NCI-H2107 treated with DMSO at 0.1 percent for 48 hours (cell line): ENCODE data around the gene KRTAP13-4.

Experiments used
- DNase-seq: peaks from one replicate; lab custom pipeline; 2025; ENCODE audit not compliant: unreplicated experiment; lab: John Stamatoyannopoulos, UW

The KRTAP13-4 gene, protein sequence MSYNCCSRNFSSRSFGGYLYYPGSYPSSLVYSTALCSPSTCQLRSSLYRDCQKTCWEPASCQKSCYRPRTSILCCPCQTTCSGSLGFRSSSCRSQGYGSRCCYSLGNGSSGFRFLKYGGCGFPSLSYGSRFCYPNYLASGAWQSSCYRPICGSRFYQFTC

DNA sequence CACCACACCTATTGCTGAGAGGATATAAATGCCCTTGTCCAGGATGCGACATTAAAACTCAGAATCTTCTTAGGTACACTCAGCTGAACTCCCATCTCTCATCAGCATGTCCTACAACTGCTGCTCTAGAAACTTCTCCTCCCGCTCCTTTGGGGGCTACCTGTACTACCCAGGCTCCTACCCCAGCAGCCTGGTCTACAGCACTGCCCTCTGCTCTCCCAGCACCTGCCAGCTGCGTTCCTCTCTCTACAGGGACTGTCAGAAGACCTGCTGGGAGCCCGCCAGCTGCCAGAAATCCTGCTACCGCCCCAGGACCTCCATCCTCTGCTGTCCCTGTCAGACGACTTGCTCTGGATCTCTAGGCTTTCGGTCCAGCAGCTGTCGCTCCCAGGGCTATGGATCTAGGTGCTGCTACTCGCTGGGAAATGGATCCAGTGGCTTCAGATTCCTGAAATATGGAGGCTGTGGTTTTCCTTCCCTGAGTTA lies at the start of gene KRTAP13-4:
TSS of gene KRTAP13-4 (plus strand) at position 51 of the 486 bp plus-strand sequence. CDS start at position 107, 56 bp downstream.
- DNase-seq, result no peak

DNA sequence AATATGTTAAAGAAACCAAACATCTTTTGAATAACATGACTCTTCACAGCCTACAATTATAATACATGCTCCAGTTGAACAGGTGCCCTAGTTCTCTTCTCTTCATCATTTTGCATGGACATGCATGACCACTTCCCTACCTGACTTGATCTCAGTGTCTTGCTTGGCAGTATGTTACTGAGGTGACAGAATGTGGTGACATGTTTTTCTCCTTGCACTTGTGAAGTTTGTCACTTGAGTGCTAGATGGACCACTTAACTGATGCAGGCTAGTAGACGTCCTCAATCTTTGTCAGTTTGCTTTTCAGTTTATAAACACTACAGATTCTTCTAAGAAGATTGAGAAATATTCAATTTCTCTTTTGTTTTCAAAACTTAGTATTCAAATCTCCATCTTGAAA lies 47.8 kb upstream of the KRTAP13-4 start:
- DNase-seq, result no peak

DNA sequence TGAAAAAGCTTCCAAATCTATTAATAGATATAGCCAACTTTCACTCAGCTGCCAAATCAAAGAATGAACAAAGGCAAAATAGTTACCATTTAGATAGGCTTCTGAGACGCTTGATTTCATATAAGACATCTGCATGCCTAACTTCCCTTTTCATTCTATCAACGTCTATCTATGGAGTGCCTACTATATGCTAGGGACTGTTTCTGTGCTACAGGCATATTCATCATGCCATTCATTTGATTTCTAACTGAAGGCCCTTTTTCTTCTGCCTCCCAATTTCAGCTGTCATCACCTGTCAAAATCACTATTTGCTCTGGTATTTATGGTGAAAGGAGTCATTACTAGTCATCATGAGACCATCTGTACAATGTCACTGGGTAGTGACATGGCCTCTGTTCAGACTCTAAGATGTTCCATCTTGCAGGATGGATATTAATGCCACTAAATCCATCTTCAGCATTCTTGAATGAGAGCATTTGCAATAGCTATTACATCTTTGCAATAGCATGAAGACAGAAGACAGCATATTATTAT lies 38.5 kb upstream of the KRTAP13-4 start:
- DNase-seq, result no peak

DNA sequence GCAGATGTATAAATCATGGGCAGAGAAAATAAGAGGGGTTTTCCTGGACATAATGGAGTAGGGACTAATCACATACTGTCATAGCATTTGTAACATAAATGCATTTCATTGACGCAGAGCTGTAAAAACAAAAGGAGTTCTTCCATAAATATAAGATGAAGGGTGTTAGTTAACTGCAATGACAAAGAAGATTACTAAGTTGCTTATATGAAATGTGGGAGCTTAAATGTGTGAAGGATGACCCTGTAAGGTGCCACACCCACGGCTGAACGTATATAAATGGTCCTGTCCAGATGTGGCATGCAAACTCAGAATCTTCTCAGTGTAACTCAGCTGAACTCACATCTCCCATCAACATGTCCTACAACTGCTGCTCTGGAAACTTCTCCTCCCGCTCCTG lies 34.3 kb upstream of the KRTAP13-4 start, which contains the start of gene KRTAP13-1:
TSS of gene KRTAP13-1 (plus strand) at position 301 of the 400 bp plus-strand sequence. CDS start at position 357, 56 bp downstream.
- DNase-seq, result no peak

DNA sequence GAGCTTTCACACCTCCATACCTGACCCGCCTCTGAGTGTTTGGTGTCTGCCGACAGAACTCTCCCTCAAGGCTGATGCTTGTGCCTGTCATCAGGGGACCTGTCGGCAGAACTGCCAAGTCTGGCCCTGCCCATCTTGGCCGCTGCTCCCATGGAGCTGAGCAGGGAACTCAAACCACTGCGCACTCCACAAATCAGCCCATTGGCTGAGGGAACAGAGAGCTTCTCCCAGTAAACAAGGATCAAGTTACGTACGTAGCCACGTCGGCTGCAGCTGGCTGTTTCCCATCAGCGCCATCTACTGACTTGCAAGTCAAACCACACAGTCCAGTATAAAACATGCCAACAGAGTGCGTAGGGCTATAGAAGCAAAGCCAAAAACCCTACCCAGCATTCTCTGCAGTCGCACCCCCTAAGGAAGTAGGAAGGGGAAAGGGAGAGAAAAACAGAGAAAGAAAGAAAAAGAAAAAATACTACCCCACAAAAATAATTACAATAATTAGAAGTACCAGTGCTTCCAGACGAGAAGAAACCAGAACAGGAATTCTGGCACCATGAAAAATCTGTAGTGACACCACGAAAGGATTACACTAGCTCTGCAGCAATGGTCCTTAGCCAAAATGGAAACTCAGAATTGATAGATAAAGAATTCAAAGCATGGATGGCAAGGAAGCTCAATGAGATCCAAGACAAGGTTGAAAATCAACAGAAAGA lies 21.1 kb upstream of the KRTAP13-4 start:
- DNase-seq, result peak; percentile 93

DNA sequence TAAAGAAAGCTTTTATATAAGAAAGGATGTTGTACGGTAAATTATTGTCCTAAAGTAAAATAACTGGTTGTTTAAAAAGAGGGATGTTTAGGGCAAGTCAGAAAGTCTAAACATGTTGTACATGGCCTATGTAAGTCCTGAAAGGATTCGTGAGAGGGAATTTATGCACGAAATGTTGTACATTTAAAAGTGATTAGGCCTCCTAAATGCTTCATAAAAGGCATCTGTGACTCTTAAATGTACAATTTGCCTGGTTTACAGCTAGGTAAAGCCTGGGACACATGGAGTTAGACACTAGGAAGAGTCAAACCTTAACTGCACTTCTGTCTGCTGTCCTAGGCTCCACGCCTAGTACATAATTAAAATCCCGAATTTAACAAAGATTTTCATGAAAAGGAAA lies 14.0 kb upstream of the KRTAP13-4 start:
- DNase-seq, result no peak

DNA sequence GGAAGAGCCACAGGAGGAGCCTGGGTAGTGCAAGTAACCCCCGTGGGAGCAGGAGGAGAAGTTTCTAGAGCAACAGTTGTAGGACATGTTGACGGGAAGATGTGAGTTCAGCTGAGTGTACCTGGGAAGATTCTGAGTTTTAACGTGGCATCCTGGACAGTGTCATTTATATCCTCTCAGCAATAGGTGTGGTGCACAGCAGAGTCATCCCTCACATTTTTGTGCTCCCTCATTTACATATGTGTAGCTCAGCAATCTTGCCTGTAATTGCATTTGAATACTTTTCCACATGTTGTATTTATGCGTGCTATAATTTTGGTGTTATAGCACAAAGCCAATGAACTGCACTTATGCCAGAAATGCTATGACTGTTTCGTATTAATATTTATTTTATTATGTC lies 4.2 kb upstream of the KRTAP13-4 start, which contains the start of gene KRTAP13-3:
TSS of gene KRTAP13-3 (minus strand) at position 101 of the 400 bp plus-strand sequence. CDS start at position 87, 14 bp downstream.
- DNase-seq, result no peak

DNA sequence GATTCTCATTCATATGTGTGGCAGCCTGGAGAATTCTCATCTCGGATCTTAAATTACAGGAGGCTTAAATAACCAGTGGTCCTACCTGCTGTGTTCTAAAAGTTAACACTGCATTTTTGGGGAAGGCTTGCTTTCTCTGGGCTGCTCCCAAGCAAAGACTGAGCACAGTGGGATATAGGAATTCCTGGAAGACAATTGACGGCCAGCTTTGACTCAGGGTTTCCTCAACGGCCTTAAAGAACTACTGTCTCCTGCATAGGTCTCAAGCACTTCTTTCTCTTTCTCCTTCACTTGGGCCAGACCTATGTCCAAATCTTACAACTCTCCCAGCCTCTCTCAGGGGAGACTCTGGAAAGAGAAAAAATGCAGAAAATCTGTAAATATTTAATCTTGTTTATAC lies 3.3 kb upstream of the KRTAP13-4 start:
- DNase-seq, result no peak

DNA sequence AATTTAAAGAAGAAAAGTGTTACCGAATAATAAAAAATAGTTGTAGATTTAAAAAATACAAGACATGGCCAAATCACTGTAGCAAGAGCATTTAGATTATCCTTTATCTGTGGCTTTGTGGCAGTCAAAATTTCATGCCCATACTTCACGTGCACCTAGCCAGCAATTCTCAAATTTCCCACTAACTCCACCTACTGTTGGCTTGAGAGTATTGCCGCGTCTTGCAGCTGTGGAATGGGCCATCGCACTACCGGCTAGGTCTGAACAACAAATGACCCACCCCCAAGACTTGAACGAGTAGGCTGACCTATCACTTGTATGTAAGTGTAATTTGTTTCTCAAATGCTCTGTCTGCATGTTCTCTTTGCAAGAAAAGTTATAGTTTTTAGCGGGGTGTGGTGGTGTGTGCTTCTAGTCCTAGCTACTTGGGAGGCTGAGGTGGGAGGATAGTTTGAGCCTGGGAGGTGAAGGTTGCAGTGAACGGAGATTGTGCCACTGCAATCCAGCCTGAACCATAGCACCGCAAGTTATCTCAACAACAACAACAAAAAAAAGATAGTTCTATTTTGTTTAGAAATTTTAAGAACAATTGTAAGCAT lies 4.1 kb downstream of the KRTAP13-4 start:
- peak; percentile 34 for DNase-seq

DNA sequence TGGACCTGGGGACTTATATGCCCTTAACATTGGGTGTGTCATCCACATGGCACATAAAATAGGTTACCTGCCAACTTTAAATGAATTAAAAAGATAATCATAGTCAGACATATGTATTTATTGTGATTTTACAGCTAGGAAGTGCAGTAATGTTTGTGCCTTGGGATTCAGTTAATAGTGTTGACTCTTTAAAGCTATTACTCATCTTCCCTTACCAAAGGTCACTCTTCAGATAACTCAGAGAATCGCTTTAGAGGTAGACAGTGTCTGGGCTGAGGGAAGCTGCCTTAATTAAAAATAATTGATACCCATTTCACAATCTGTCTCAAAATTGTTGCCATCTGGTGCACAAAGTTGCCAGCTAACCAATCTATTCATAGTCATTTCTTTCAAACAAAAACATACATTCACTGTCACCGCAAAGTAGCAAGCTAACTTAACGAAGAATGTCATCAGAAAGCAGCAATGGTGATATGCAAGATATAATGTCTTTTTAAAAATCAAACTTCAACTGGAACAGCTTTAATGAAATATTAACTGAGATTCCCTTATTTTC lies 7.1 kb downstream of the KRTAP13-4 start:
- DNase-seq, result no peak

DNA sequence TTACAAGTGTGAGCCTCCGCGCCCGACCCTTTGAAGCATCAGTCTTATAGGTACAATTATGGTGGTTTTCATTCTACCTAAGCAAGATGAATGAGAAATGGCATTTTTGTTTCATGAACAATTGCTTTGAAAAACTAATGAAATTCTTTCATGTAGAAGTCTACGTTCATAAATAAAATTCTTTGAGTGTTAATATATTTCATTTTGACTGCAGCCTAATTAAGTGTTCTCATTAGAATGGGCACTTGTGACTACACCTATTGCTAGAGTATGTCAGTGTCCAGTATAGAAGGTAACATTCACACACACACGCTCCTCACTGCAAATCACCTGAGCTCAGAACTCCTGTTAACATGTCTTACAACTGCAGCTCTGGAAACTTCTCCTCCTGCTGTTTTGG lies 10.0 kb downstream of the KRTAP13-4 start, which contains the start of gene KRTAP15-1:
TSS of gene KRTAP15-1 (plus strand) at position 301 of the 400 bp plus-strand sequence. CDS start at position 354, 53 bp downstream.
- DNase-seq, result no peak

DNA sequence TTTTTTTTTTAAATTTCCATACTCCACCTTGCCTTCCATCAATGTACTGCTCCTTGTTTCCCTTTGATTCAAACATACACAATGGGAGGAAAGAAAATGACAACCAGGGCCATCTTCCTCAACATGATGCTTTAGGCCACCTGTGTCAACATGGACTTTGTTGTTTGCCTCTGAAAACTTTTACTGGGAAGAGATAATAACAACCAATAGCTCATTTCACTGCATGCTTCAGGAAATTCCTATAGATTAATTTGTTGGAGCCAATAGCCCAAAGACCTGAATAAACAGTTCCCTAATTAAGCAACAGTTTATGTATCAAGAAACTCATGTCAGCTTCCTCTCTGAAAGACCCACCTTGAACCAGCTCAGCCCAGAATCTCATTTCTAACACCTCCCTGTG lies 13.2 kb downstream of the KRTAP13-4 start:
- DNase-seq, result no peak

DNA sequence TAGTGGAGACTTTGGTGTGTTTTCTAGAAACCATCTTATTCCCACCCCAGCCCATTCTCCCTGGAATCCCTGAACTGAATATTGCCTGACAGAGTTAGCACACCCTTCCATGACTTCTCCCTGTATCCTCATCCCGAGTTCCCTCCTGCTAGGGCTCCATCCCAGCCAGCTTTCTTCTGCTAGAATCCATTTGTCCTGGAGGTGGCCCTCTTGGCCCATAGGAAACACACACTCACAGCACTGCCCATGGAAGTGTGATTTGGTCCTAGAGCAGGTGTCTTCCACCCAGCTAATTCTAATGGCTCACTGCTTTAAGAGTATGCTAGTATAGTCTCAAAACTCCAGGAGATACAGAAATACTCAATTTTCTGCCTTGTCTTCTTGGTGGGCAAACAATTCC lies 14.2 kb downstream of the KRTAP13-4 start:
- DNase-seq, result no peak

DNA sequence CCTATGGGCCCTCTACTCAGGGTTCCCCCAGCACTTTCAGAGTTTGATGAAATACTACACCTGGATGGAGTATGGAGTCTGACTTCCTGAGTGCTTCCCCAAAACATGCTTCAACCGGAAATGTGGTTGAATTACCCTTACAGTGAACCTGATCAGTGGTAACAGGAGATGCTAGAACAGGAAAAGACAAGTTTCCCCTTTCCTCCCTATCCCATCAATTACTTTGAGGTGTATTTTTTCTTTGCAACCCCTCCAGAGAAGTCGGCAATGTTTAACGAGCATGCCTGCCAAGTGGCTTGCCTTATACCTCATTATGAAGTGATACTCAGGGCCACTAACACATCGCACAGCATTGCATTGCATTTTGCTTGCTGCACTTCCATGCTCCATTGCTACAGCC lies 17.0 kb downstream of the KRTAP13-4 start:
- DNase-seq, result no peak

DNA sequence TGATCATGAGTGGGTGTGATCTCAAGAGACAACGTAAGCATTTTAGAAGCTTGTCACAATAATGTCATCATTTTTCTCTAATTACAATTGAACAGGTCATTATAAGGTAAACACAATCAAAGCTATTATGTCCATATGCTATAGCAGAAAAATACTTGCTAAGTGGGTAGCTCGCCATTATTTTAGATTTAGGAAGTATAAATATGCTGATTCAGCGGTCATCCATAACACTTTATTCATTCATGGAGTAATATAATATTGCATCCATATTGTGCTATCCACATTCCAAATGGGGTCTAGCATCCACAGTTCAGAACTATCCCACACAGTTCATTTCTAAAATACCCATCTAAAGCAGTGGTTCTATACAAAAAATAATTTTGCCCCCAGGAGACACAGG lies 18.5 kb downstream of the KRTAP13-4 start:
- no peak for DNase-seq

DNA sequence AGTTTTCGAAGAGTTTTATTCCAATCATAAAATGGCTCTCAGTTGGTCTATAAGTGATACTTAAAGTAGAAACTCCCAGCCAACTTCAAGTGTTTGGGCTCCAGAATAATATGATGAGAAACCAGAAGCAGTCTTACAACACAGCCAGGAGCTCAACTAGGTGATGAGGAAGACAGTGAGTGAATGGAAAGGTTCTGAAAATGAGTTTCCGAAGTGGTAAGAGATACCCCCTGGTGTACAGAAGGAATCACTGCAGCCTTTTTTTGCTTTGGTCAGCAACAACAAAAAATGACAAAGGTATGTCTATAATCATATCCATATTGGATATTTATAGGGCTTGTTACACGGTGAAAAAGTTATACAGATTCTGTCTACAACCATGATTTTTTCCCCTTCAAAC lies 33.7 kb downstream of the KRTAP13-4 start:
- DNase-seq, result no peak

DNA sequence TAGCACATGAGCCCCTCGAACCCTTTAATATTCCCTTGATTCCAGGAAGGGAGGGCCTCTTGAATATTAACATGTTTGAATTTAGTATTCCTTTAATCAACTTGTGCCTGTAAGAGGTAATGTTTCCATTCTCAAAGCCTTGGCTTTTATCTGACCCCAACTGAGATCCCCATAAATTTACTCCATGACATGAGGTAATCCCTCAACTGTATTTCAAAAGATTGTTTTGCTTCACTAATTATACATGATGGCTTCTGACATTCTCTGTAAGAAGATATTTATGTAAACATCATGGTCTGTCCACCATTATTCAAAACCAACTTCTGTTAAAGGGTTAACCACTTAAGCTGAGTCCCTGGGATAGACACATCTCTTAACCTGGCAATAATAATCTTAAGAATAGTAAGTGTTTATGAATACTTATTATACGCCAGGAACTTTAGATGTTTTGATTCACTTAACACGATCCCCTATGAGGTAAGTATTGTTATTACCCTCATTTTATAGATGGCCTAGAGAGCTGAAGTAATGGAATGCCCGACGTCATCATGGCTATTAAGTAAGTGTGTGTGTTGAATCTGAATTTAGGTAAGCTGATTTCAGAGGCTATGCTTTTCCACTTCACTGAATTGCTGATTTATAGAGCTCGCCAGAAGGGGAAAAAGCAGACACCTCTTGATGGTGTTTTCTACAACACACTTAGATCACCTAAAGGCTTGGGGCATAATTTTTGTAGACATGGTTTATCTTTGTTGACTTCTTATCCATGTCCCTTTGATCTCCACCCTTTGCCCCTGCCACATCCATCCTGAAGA lies 39.1 kb downstream of the KRTAP13-4 start:
- no peak for DNase-seq

DNA sequence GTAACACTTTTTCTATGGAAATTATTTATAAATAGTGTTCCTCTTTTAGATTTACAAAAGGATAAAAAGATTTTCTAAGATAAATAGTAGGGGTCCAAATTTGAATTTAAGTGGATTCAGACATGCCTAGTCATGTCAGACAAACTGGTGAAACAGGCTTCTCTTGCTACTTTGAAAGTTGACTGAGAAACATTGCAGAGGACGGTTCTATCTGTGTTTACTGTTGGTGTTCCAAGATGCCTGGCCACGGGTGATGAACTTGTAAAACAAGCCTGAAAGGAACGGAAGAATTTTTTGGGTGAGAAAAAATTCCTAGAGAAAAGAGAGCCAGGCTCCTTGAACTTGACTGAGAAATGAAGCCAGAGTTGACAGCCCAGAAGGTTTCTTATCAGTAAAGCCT lies 48.0 kb downstream of the KRTAP13-4 start:
- DNase-seq, result no peak

DNA sequence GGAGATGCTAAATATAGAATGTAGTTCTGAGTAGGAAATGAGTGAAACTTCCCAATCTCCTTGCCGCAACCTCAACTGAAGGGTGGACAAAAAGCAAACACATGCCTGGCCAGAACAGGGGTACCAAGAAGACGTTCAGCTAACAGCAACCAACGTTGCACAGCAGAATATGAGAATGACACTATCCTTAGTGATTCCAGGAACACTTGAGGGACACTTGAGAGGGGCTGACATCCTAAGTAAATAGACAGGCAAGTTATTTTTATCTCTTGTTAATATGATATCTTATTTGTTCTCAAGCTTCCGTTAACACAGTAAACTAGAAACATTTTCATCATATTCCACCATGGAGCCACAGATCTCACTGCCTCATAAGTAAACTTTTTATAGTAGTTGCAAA lies 49.2 kb downstream of the KRTAP13-4 start:
- no peak for DNase-seq

DNA sequence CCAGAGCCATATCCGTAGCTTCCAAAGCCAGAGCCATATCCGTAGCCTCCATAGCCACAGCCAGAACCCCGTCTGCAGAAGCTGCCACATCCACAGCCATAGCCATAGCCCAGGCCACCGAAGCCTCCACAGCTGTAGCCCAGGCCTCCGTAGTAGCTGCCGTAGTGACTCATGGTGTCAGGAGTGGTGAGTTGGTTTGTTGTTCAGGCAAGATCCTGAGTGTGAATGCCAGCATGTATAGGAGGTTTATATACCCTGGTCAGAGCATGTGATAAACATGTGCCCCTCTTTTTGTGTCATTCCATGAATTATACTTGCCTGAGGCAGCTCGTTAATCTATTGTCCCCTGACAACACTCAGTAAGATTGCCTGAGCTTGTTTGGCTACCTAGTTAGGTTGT lies 50.1 kb downstream of the KRTAP13-4 start, which contains the start of gene KRTAP19-1:
TSS of gene KRTAP19-1 (minus strand) at position 223 of the 400 bp plus-strand sequence. CDS start at position 173, 50 bp downstream.
- DNase-seq, result no peak
